Pons (tissue), 1 donor: ENCODE measurements around the gene FEZF1.

Experiments used
- DNase-seq: peaks from one replicate; pipeline ENCODE4 v3.0.0-alpha.2; 2016; ENCODE audit warnings: low spot score

FEZF1 gene

GRCh38 chr7:122268101-122268500 lies 36.4 kb downstream of the FEZF1 start:
- DNase-seq = no peak

- DNase-seq = no peak
Measured at GRCh38 chr7:122262246-122262645, 42.3 kb downstream of the FEZF1 start.

- no peak for DNase-seq
Measured at GRCh38 chr7:122261442-122261841, 43.1 kb downstream of the FEZF1 start.

- no peak for DNase-seq
Measured at GRCh38 chr7:122261016-122261415, 43.5 kb downstream of the FEZF1 start.

- DNase-seq = no peak
Measured at GRCh38 chr7:122260336-122260735, 44.2 kb downstream of the FEZF1 start.

GRCh38 chr7:122258971-122259370 lies 45.6 kb downstream of the FEZF1 start:
- no peak for DNase-seq

GRCh38 chr7:122257056-122257455 lies 47.5 kb downstream of the FEZF1 start:
- no peak for DNase-seq

- no peak for DNase-seq
Measured at GRCh38 chr7:122256046-122256445, 48.5 kb downstream of the FEZF1 start.

- no peak for DNase-seq
Measured at GRCh38 chr7:122255454-122255853, 49.1 kb downstream of the FEZF1 start.
